Vagina (tissue), 2 donors: Measurements from ENCODE around the gene N4BP2. TPM values are rescaled to one million over a fixed set of nuclear protein-coding genes. Genes with fewer than 3 reads are reported as not detected.
A peak's percentile ranks its signal among the peaks of the same experiment; 100 is the strongest.

Experiments
- DNase-seq, 2 donors: peaks; one replicate each; pipeline ENCODE4 v3.0.0-alpha.2; 2017; ENCODE audit errors: extremely low spot score in 2 of 2
- H3K27ac ChIP-seq: fragments of 200-600 bp; sonication (generic); one replicate; pipeline ENCODE4 v1.5.1; 2019
- H3K27me3 ChIP-seq: fragments of 200-600 bp; sonication (generic); one replicate; pipeline ENCODE4 v1.5.1; 2019
- H3K36me3 ChIP-seq, 2 donors: fragments of 200-600 bp; sonication (generic); one replicate each; pipeline ENCODE4 v1.5.1; 2017 to 2019
- H3K4me1 ChIP-seq: fragments of 200-600 bp; sonication (generic); one replicate; pipeline ENCODE4 v1.5.1; 2019
- H3K4me3 ChIP-seq, 2 donors: fragments of 200-600 bp; sonication (generic); 1 replicate in 1 of 2; 2 replicates in 1 of 2; pipeline ENCODE4 v1.5.1; 2016 to 2019
- H3K9me3 ChIP-seq: fragments of 200-600 bp; sonication (generic); one replicate; pipeline ENCODE4 v1.5.1; 2019
- CTCF ChIP-seq, 3 experiments: fragments of 450-650 bp in 2 of 3; fragments of 200-600 bp in 1 of 3; sonication (generic) in 1 of 3; IDR thresholded peaks; one replicate each; pipeline ENCODE4 v1.5.1; 2017 to 2019; ENCODE audit warnings: antibody characterized with exemption in 3 of 3, mild to moderate bottlenecking in 2 of 3, moderate library complexity in 2 of 3
- POLR2A ChIP-seq, 2 donors: fragments of 450-650 bp; IDR thresholded peaks; one replicate each; pipeline ENCODE4 v1.6.1; 2017; ENCODE audit warnings: antibody characterized with exemption in 2 of 2, mild to moderate bottlenecking in 2 of 2, moderate library complexity in 2 of 2
- POLR2AphosphoS5 ChIP-seq, 2 donors: sonication (generic); formaldehyde crosslinking; IDR thresholded peaks; one replicate each; pipeline ENCODE4 v1.9.0; 2017; ENCODE audit warnings: antibody characterized with exemption in 2 of 2, mild to moderate bottlenecking in 2 of 2, low read depth in 1 of 2; ENCODE audit not compliant: insufficient read depth in 1 of 2
- intact Hi-C: fragments of 100-400 bp; cut with DNase I; formaldehyde crosslinking; loops from one replicate; pipeline ENCODE4 v1.15.1; 2023
- total RNA-seq: library from RNA; depleted of rRNA; stranded (reverse); fragments of >200 nt; gene quantifications from one replicate; pipeline ENCODE4 v1.2.3, GENCODE V29; 2016

The N4BP2 gene
- total RNA-seq, 1 donor from 2014 or later: 7.4 TPM

- Histone ChIP-seq H3K9me3 (no peaks in the 10 kb centered on the region), H3K4me1 (peaks cover 29% of the 10 kb centered on the region), H3K4me3 (no peak overlapping the region), H3K36me3 (no peaks in the 10 kb centered on the region), H3K27ac (no peak overlapping the region), H3K27me3 (no peaks in the 10 kb centered on the region)
- DNase-seq: no peak
- no peak for TF ChIP-seq POLR2A (IDR thresholded peaks at IDR 0.05)
- no peak for TF ChIP-seq CTCF (IDR thresholded peaks at IDR 0.05)
- TF ChIP-seq POLR2AphosphoS5 (IDR thresholded peaks at IDR 0.05; ENCODE audit: insufficient read depth in 1 of 2, low read depth in 1 of 2): no peak
- intact Hi-C loops: loop anchor here (10.0 kb wide), 1 partner anchor 262 kb away; no protein-coding TSS in a partner anchor
These were observed 3.5 kb upstream of the N4BP2 start for GRCh38 chr4:40053161-40053560.

- Histone ChIP-seq H3K36me3 (no peaks in the 10 kb centered on the region), H3K27ac (peak overlapping the region; percentile 100), H3K4me1 (peaks cover 38% of the 10 kb centered on the region), H3K27me3 (no peaks in the 10 kb centered on the region), H3K9me3 (no peaks in the 10 kb centered on the region), H3K4me3 (peak overlapping the region; percentile 90 to 93)
- DNase-seq: no peak
- intact Hi-C loops: loop anchor here (5.0 to 10.0 kb wide), 2 partner anchors 259 to 353 kb away; no protein-coding TSS in a partner anchor
- no peak for TF ChIP-seq POLR2AphosphoS5 (IDR thresholded peaks at IDR 0.05; ENCODE audit: insufficient read depth in 1 of 2, low read depth in 1 of 2)
- TF ChIP-seq CTCF (IDR thresholded peaks at IDR 0.05): no peak
- no peak for TF ChIP-seq POLR2A (IDR thresholded peaks at IDR 0.05)
These were observed 1.2 kb upstream of the N4BP2 start for GRCh38 chr4:40055511-40055862.

GRCh38 chr4:40055863-40056715, 561 bp upstream of the N4BP2 start:
- Histone ChIP-seq H3K4me3 (peak overlapping the region; percentile 90 to 93), H3K9me3 (no peaks in the 10 kb centered on the region), H3K27me3 (no peaks in the 10 kb centered on the region), H3K36me3 (no peaks in the 10 kb centered on the region), H3K4me1 (peaks cover 34% of the 10 kb centered on the region), H3K27ac (peak overlapping the region; percentile 100)
- intact Hi-C loops: loop anchor here (5.0 to 10.0 kb wide), 2 partner anchors 259 to 354 kb away; no protein-coding TSS in a partner anchor
- peak in 1 of 2 donors; percentile 88 for DNase-seq
- TF ChIP-seq POLR2AphosphoS5 (IDR thresholded peaks at IDR 0.05; ENCODE audit: insufficient read depth in 1 of 2, low read depth in 1 of 2) (peak in 1 of 2 donors; percentile 64), POLR2A (IDR thresholded peaks at IDR 0.05) (no peak), CTCF (IDR thresholded peaks at IDR 0.05) (no peak)

- peak in 1 of 2 donors; percentile 36 for TF ChIP-seq POLR2A (IDR thresholded peaks at IDR 0.05)
- peak in 1 of 2 donors; percentile 83 for TF ChIP-seq POLR2AphosphoS5 (IDR thresholded peaks at IDR 0.05; ENCODE audit: insufficient read depth in 1 of 2, low read depth in 1 of 2)
- TF ChIP-seq CTCF (IDR thresholded peaks at IDR 0.05): no peak
- Histone ChIP-seq H3K4me3 (peak overlapping the region; percentile 90 to 93), H3K36me3 (no peaks in the 10 kb centered on the region), H3K27ac (peak overlapping the region; percentile 100), H3K9me3 (no peaks in the 10 kb centered on the region), H3K4me1 (peaks cover 29% of the 10 kb centered on the region), H3K27me3 (no peaks in the 10 kb centered on the region)
- peak in 1 of 2 donors; percentile 96 for DNase-seq
- intact Hi-C loops: loop anchor here (5.0 to 10.0 kb wide), 2 partner anchors 257 to 355 kb away; no protein-coding TSS in a partner anchor
These were observed 989 bp downstream of the N4BP2 start for GRCh38 chr4:40057586-40058091.
